Mucosa of rectum (tissue), 2 donors: ENCODE data around the gene SAPCD1.
A peak's percentile ranks its signal among the peaks of the same experiment; 100 is the strongest.

ENCODE experiments used
- H3K27ac ChIP-seq, 2 donors: one replicate each; pipeline ENCODE4 v1.7.0; 2013; ENCODE audit warnings: inconsistent platforms in 2 of 2, low read depth in 2 of 2, low read length in 2 of 2
- H3K27me3 ChIP-seq, 2 donors: one replicate each; pipeline ENCODE4 v1.7.0; 2013; ENCODE audit warnings: low read length in 2 of 2; ENCODE audit not compliant: control insufficient read depth in 2 of 2, insufficient read depth in 2 of 2
- H3K36me3 ChIP-seq, 2 donors: one replicate each; pipeline ENCODE4 v1.7.0; 2013; ENCODE audit warnings: low read length in 2 of 2; ENCODE audit not compliant: control insufficient read depth in 2 of 2, insufficient read depth in 2 of 2
- H3K4me1 ChIP-seq, 2 donors: one replicate each; pipeline ENCODE4 v1.7.0; 2013; ENCODE audit warnings: low read length in 2 of 2, mild to moderate bottlenecking in 1 of 2; ENCODE audit not compliant: control insufficient read depth in 2 of 2, insufficient read depth in 2 of 2
- H3K4me3 ChIP-seq, 2 donors: one replicate each; pipeline ENCODE4 v1.7.0; 2013; ENCODE audit warnings: low read length in 2 of 2
- H3K9ac ChIP-seq, 2 donors: one replicate each; pipeline ENCODE4 v1.7.0; 2013; ENCODE audit warnings: low read length in 2 of 2, low read depth in 1 of 2, mild to moderate bottlenecking in 1 of 2
- H3K9me3 ChIP-seq, 2 donors: one replicate each; pipeline ENCODE4 v1.7.0; 2013; ENCODE audit warnings: low read length in 2 of 2; ENCODE audit not compliant: control insufficient read depth in 2 of 2
- donor health status: healthy.
- donor health status: Normal muscosa, but diverticular disease.

Gene SAPCD1

GRCh38 chr6:31752739-31753319, 9.6 kb upstream of the SAPCD1 start:
- Histone ChIP-seq H3K27me3 (no peaks in the 10 kb centered on the region), H3K27ac (no peak overlapping the region), H3K9ac (no peak overlapping the region), H3K36me3 (no peaks in the 10 kb centered on the region), H3K4me3 (no peak overlapping the region), H3K4me1 (no peaks in the 10 kb centered on the region), H3K9me3 (no peaks in the 10 kb centered on the region)

GRCh38 chr6:31758281-31758680, 4.2 kb upstream of the SAPCD1 start:
- H3K27me3 ChIP-seq: no peaks in the 10 kb centered on the region
- H3K27ac ChIP-seq: no peak overlapping the region

DNA sequence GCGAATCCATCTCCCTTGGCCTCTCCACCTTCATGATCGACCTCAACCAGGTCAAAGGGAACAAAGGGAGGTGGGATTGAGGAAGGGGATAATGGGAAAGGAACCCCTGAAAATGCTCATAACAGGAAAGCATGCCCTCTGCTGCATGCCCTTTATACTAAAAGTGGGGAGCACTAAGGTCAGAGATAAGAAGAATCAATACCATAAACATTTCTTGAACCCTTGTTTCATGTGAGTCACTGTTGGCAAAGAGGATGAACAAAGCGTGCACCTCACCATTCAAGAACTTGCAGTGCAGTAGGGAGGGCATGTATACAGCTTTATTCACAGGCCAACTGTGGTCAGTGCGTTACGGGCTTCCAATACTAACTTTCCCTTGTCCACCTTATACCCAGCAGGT, 1.7 kb upstream of the SAPCD1 start:
- H3K27me3 ChIP-seq: no peaks in the 10 kb centered on the region
- no peak overlapping the region for H3K9ac ChIP-seq
- no peaks in the 10 kb centered on the region for H3K4me1 ChIP-seq
- no peak overlapping the region for H3K4me3 ChIP-seq
- no peaks in the 10 kb centered on the region for H3K36me3 ChIP-seq
- H3K27ac ChIP-seq: no peak overlapping the region
- no peaks in the 10 kb centered on the region for H3K9me3 ChIP-seq

More at GRCh38 chr6:31758281-31758680, 4.2 kb upstream of the SAPCD1 start:
- H3K4me1 ChIP-seq: no peaks in the 10 kb centered on the region
- no peaks in the 10 kb centered on the region for H3K9me3 ChIP-seq
- H3K9ac ChIP-seq: no peak overlapping the region
- H3K36me3 ChIP-seq: no peaks in the 10 kb centered on the region
- no peak overlapping the region for H3K4me3 ChIP-seq

DNA sequence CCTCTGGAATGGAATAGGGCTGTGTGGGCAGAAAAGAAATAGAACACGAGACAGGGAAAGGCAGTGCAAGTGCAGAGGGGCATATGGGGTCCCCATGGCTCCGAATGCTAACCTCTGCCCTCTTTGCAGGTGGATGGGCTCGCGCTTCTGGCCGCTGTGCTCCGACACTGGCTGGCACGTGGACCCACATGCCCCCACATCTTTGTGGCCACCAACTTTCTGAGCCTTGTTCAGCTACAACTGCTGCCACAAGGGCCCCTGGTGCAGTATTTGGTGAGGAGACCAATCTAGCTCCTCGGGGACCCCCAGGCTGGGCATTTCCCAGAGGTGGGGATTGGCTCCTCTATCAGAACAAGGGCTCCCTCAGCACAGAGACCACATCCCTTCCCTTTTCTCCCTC, 1.1 kb upstream of the SAPCD1 start:
- Histone ChIP-seq H3K9ac (no peak overlapping the region), H3K36me3 (no peaks in the 10 kb centered on the region), H3K27me3 (no peaks in the 10 kb centered on the region), H3K27ac (no peak overlapping the region), H3K4me1 (no peaks in the 10 kb centered on the region), H3K4me3 (no peak overlapping the region), H3K9me3 (no peaks in the 10 kb centered on the region)

GRCh38 chr6:31762878-31763618, 592 bp downstream of the SAPCD1 start:
- H3K4me1 ChIP-seq: no peaks in the 10 kb centered on the region

DNA sequence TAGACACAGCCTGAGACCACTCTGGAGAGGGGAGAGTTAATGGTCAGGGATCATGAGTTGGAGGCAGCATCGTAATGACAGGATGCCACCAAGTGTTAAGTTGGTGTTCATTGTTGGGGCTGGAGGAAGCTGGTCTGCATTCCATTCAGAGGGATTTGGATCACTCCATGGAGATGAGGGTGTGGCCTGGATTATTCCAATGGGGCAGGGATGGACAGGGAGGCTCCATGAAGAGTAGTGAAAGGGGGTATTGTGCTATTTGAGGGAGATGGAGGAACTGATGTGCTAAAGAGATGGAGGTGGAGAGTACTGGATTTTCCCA, 1.1 kb downstream of the SAPCD1 start:
- Histone ChIP-seq H3K4me3 (no peak overlapping the region), H3K4me1 (no peaks in the 10 kb centered on the region), H3K27me3 (no peaks in the 10 kb centered on the region), H3K27ac (no peak overlapping the region), H3K9ac (no peak overlapping the region), H3K9me3 (no peaks in the 10 kb centered on the region), H3K36me3 (no peaks in the 10 kb centered on the region)

More at GRCh38 chr6:31762878-31763618, 592 bp downstream of the SAPCD1 start:
- Histone ChIP-seq H3K4me3 (no peak overlapping the region), H3K27me3 (no peaks in the 10 kb centered on the region), H3K9me3 (no peaks in the 10 kb centered on the region), H3K9ac (no peak overlapping the region), H3K27ac (no peak overlapping the region), H3K36me3 (no peaks in the 10 kb centered on the region)

DNA sequence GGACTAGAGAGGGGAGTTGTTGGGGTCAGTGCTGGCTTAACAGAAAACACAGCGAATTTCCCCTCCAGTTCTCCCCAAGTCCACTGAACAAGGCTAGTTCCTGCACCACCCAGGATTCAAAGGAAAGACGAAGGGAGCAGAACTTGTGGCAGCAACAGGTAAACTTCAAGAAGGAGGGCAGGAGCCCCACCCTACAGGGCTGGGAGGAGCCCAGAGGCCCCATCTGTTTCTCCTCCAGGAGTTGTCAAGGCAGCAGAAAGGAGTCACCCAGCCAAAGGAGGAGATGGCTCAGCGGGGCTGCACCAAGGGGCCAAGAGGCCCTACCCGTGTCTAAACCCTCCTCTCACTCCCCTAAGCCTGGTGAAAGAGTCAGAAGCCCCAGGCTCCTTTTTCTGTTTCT, 1.7 kb downstream of the SAPCD1 start:
- Histone ChIP-seq H3K27ac (no peak overlapping the region), H3K9ac (no peak overlapping the region), H3K4me3 (no peak overlapping the region), H3K27me3 (no peaks in the 10 kb centered on the region), H3K4me1 (no peaks in the 10 kb centered on the region), H3K36me3 (no peaks in the 10 kb centered on the region), H3K9me3 (no peaks in the 10 kb centered on the region)

DNA sequence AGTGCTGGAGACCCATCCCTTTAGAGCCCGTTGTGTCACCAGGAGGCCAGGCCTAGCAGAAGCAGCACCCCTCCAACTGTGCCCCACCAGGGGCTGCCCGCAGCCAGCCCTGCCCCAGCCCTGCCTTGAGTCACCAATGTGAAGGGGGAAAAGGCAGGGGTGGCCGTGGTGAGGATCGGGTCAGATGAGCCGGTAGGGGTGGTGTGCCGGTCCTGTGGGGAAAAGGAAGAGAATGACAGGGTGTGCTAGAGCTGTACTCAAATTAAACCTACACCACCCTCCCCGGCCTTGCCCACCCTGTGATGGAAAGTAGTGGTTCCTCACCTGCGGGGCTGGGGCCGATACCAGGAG, 3.1 kb downstream of the SAPCD1 start:
- H3K27me3 ChIP-seq: no peaks in the 10 kb centered on the region
- no peak overlapping the region for H3K27ac ChIP-seq
- no peaks in the 10 kb centered on the region for H3K9me3 ChIP-seq
- H3K4me3 ChIP-seq: no peak overlapping the region
- H3K36me3 ChIP-seq: no peaks in the 10 kb centered on the region
- peaks cover 0 to 4% of the 10 kb centered on the region in 2 donors for H3K4me1 ChIP-seq
- H3K9ac ChIP-seq: no peak overlapping the region

DNA sequence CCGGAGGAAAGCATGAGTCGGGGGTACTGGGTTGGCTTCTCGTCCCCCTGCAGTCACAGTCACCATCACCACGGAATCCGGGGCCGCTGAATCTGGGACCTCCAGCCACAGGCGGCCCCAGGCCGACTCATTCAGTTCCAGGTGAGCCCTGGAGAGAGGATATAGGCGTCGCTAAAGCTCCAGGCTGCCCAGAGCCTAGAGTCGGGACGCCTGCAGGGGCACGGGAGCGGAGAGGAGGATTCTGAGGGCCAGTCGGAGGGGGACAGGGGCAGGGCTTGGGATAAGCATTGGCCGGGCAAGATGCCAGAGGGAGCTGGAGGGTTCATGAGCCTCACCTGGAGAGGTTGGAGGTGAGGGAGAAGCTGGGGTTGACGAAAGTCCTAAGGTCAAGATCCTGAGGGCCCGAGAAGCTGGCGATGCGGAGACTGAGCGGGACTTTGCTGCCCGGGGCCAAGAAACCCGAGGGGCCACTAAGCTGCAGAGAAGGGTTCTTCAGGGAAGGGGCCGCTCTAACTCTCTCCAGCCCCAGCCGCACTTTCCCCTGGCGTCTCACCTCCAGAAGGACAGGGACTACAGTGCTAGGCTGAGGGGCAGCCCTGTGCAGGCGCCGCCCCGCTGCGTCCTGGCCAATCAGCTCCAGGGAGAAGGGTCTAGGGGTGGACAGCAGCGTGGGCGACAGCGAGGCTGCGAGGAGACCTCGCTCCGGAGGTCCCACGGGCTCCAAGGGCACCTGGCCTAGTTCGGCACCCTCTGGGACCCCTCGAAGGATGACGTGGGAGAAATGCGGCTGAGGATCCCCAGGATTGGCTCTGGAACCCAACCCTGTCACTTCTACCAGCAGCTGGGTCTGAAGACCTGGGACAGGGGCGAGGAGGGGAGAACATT, 3.7 kb downstream of the SAPCD1 start:
- Histone ChIP-seq H3K9me3 (no peaks in the 10 kb centered on the region), H3K4me3 (peak overlapping the region; percentile 29), H3K27ac (no peak overlapping the region), H3K27me3 (no peaks in the 10 kb centered on the region), H3K9ac (no peak overlapping the region), H3K36me3 (no peaks in the 10 kb centered on the region), H3K4me1 (peaks cover 0 to 4% of the 10 kb centered on the region in 2 donors)

DNA sequence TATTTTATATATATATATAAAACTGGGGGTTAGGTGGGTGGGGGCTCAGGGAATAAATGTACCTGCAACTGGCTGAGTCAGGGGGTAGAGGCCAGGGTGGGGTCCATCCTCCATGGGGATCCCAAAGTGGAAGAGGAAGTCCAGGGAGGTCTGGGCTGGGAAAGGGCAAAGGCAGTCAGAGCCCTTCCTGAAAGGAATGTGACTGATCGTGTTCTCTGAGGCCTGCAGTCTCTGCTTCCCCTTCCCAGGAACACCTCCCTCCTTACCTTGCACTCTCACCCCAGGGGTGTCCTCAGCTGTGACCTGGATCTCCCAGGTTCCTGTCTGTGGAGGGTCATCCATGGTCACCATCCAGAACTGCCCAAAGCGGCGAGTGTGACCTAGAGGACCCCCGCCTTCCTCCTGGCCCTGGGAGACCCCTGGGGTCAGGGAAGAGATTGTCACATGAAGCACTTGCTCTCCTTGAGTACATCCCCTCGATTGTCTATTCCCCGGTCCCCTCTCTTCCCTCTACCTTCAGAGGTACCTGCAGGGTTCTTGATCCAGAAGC, 4.7 kb downstream of the SAPCD1 start:
- H3K4me3 ChIP-seq: no peak overlapping the region
- no peaks in the 10 kb centered on the region for H3K36me3 ChIP-seq
- H3K27me3 ChIP-seq: no peaks in the 10 kb centered on the region
- H3K9ac ChIP-seq: no peak overlapping the region
- H3K9me3 ChIP-seq: no peaks in the 10 kb centered on the region
- H3K4me1 ChIP-seq: peaks cover 0 to 4% of the 10 kb centered on the region in 2 donors
- H3K27ac ChIP-seq: no peak overlapping the region
